ENCODE results near the gene BCL2L12.

BCL2L12 gene

GRCh38 chr19:49657493-49658138 lies 8.1 kb upstream of the BCL2L12 start:
- no peak overlapping the region for H3K9ac ChIP-seq (ENCODE audit: low read length)
- no peaks in the 10 kb centered on the region for H3K27me3 ChIP-seq (ENCODE audit: control insufficient read depth, insufficient read depth, low read length)
- H3K27ac ChIP-seq (ENCODE audit: low read depth, low read length), result no peak overlapping the region
- H3K9me3 ChIP-seq (ENCODE audit: control insufficient read depth, insufficient read depth, low read depth, low read length), result peaks cover 8% of the 10 kb centered on the region
- peaks cover 96% of the 10 kb centered on the region for H3K36me3 ChIP-seq (ENCODE audit: control insufficient read depth, insufficient read depth, low read length)
- peaks cover 9% of the 10 kb centered on the region for H3K4me1 ChIP-seq (ENCODE audit: control insufficient read depth, insufficient read depth, low read length)
- no peak overlapping the region for H3K4me3 ChIP-seq (ENCODE audit: low read depth, low read length)

GRCh38 chr19:49658139-49658517 lies 7.6 kb upstream of the BCL2L12 start:
- Histone ChIP-seq H3K36me3 (ENCODE audit: control insufficient read depth, insufficient read depth, low read length) (peaks cover 97% of the 10 kb centered on the region), H3K9ac (ENCODE audit: low read length) (no peak overlapping the region)

DNA sequence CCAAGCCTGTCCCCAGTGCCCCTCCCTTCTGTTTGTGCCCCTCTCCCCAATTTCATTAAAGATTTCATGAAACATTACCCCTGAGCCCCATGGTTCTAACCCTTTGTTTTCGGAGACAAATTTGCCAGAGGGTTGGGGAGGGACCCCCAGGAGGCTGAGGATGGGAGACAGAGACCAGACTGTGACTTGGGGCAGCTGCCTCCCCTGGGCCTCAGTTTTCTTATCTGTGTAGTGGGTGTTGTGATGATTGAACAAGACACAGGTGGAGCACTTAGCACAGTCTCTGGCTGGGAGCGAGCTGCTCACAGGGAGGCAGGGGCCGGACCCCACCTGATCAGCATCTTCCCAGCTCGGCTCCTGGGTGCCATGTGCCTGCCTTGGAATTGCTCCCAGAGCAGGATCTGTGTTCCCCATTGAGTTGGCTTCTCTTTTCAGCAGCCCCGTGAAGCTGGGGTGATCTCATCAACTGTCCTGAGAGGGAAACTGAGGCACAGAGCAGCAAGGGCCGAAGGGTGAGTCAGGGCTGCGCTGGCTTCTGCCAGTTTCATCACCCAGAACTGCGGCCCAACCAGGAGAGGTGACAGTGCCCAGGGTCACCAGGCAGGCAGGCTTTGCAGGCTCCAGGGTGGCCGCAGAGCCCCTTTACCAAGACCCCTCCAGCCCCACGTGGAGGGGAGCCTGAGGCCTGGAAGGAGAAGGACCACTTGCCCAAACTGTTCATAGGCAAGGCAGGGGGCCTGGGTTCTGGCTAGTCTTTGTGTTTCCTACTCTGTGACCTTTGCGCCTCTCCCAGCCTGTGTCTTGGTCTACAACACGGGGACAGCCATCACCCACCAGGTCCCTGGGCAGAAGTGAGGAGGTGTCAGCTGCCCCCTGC lies 6.9 kb upstream of the BCL2L12 start:
- peaks cover 9% of the 10 kb centered on the region for H3K4me1 ChIP-seq (ENCODE audit: control insufficient read depth, insufficient read depth, low read length)
- H3K27ac ChIP-seq (ENCODE audit: low read depth, low read length), result no peak overlapping the region
- H3K9me3 ChIP-seq (ENCODE audit: control insufficient read depth, insufficient read depth, low read depth, low read length), result peaks cover 8% of the 10 kb centered on the region
- H3K36me3 ChIP-seq (ENCODE audit: control insufficient read depth, insufficient read depth, low read length), result peaks cover 93% of the 10 kb centered on the region
- H3K9ac ChIP-seq (ENCODE audit: low read length), result no peak overlapping the region
- H3K4me3 ChIP-seq (ENCODE audit: low read depth, low read length), result no peak overlapping the region
- no peaks in the 10 kb centered on the region for H3K27me3 ChIP-seq (ENCODE audit: control insufficient read depth, insufficient read depth, low read length)

More at GRCh38 chr19:49658139-49658517, 7.6 kb upstream of the BCL2L12 start:
- H3K9me3 ChIP-seq (ENCODE audit: control insufficient read depth, insufficient read depth, low read depth, low read length), result peaks cover 8% of the 10 kb centered on the region
- H3K27me3 ChIP-seq (ENCODE audit: control insufficient read depth, insufficient read depth, low read length), result no peaks in the 10 kb centered on the region
- H3K4me3 ChIP-seq (ENCODE audit: low read depth, low read length), result no peak overlapping the region
- peaks cover 9% of the 10 kb centered on the region for H3K4me1 ChIP-seq (ENCODE audit: control insufficient read depth, insufficient read depth, low read length)
- H3K27ac ChIP-seq (ENCODE audit: low read depth, low read length), result no peak overlapping the region

GRCh38 chr19:49660338-49660961 lies 5.3 kb upstream of the BCL2L12 start:
- Histone ChIP-seq H3K9me3 (ENCODE audit: control insufficient read depth, insufficient read depth, low read depth, low read length) (peaks cover 8% of the 10 kb centered on the region), H3K27ac (ENCODE audit: low read depth, low read length) (no peak overlapping the region), H3K9ac (ENCODE audit: low read length) (no peak overlapping the region), H3K4me3 (ENCODE audit: low read depth, low read length) (no peak overlapping the region), H3K27me3 (ENCODE audit: control insufficient read depth, insufficient read depth, low read length) (no peaks in the 10 kb centered on the region), H3K36me3 (ENCODE audit: control insufficient read depth, insufficient read depth, low read length) (peaks cover 76% of the 10 kb centered on the region), H3K4me1 (ENCODE audit: control insufficient read depth, insufficient read depth, low read length) (peaks cover 11% of the 10 kb centered on the region)

- no peak overlapping the region for H3K9ac ChIP-seq (ENCODE audit: low read length)
- peaks cover 61% of the 10 kb centered on the region for H3K36me3 ChIP-seq (ENCODE audit: control insufficient read depth, insufficient read depth, low read length)
Measured at GRCh38 chr19:49662011-49662410, 3.7 kb upstream of the BCL2L12 start.

DNA sequence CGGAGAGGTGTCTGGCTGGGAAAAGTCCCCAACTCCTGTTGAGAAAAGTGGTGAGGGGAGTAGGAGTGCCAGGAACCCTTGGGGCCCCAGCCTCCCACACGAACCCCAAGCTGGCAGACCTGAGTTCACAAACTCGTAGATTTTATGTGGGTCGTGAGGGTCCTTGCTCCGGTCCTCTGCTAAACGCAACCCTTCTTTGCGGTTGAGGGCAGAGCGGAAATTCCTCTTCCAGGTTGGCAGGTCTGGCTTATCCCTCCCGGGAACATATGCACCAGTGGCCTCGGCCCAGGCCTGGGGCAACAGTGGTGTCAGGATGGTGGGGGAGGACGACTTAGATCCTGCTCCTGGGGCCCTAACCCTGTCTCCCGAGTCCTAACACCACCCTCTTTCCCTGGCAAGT lies 2.5 kb upstream of the BCL2L12 start:
- Histone ChIP-seq H3K9ac (ENCODE audit: low read length) (no peak overlapping the region), H3K36me3 (ENCODE audit: control insufficient read depth, insufficient read depth, low read length) (peaks cover 58% of the 10 kb centered on the region), H3K27ac (ENCODE audit: low read depth, low read length) (no peak overlapping the region), H3K4me3 (ENCODE audit: low read depth, low read length) (no peak overlapping the region), H3K27me3 (ENCODE audit: control insufficient read depth, insufficient read depth, low read length) (no peaks in the 10 kb centered on the region), H3K9me3 (ENCODE audit: control insufficient read depth, insufficient read depth, low read depth, low read length) (peaks cover 8% of the 10 kb centered on the region), H3K4me1 (ENCODE audit: control insufficient read depth, insufficient read depth, low read length) (0 out of 2 replicates have a peak, but pooled peaks cover 2% of the 10 kb centered on the region)

More at GRCh38 chr19:49662011-49662410, 3.7 kb upstream of the BCL2L12 start:
- no peak overlapping the region for H3K4me3 ChIP-seq (ENCODE audit: low read depth, low read length)
- peaks cover 8% of the 10 kb centered on the region for H3K9me3 ChIP-seq (ENCODE audit: control insufficient read depth, insufficient read depth, low read depth, low read length)
- 0 out of 2 replicates have a peak, but pooled peaks cover 2% of the 10 kb centered on the region for H3K4me1 ChIP-seq (ENCODE audit: control insufficient read depth, insufficient read depth, low read length)
- no peaks in the 10 kb centered on the region for H3K27me3 ChIP-seq (ENCODE audit: control insufficient read depth, insufficient read depth, low read length)
- no peak overlapping the region for H3K27ac ChIP-seq (ENCODE audit: low read depth, low read length)

DNA sequence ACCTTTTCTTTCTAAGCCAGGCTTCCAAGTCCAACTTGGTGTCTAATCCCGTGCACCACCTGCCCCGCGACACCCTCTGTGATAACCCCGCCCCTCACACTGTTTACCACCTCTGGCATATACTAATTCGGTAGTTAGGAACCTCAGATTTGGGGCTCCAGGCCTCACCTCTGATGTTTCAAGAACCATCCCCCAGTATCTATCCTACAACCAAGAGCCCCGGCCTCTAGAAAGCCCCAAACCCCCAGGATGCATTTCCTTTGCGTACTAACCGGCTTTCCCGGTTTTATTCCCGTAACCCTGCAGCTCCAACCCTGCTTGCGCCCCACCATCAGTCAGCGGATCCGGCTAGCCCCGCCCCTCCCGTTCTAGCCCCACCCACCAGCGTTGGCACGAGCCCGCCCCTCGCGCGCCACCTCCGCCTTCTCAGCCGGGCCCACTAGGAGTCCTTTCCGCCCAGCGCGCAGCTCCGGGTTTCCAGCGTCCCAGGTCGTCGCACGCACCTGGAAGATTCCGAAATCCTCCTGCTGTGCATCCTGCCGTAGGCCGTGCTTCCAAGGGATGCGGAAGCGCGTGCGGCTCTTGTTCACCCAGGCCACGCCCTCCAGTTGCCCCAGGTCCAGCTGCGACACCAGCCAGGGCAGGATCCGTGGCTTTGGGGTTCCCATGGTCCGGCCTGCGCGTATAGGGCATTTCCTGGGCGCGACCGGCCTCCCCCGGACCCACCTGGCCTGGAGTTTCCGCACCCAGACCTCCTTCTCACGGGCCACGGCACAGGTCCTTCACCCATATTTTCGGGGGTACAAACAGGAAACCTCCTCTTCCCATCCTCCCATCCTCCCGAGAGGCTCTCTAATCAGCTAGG lies 1.3 kb upstream of the BCL2L12 start:
- peaks cover 8% of the 10 kb centered on the region for H3K9me3 ChIP-seq (ENCODE audit: control insufficient read depth, insufficient read depth, low read depth, low read length)
- H3K36me3 ChIP-seq (ENCODE audit: control insufficient read depth, insufficient read depth, low read length), result peaks cover 53% of the 10 kb centered on the region
- 0 out of 2 replicates have a peak, but pooled peaks cover 2% of the 10 kb centered on the region for H3K4me1 ChIP-seq (ENCODE audit: control insufficient read depth, insufficient read depth, low read length)
- H3K27ac ChIP-seq (ENCODE audit: low read depth, low read length), result 0 out of 2 replicates have a peak overlapping the region, but pooled peaks have one; percentile 11
- peak overlapping the region; percentile 86 for H3K9ac ChIP-seq (ENCODE audit: low read length)
- no peaks in the 10 kb centered on the region for H3K27me3 ChIP-seq (ENCODE audit: control insufficient read depth, insufficient read depth, low read length)
- peak overlapping the region; percentile 98 for H3K4me3 ChIP-seq (ENCODE audit: low read depth, low read length)

GRCh38 chr19:49665036-49665350 lies 740 bp upstream of the BCL2L12 start:
- Histone ChIP-seq H3K27me3 (ENCODE audit: control insufficient read depth, insufficient read depth, low read length) (no peaks in the 10 kb centered on the region), H3K36me3 (ENCODE audit: control insufficient read depth, insufficient read depth, low read length) (peaks cover 51% of the 10 kb centered on the region), H3K4me1 (ENCODE audit: control insufficient read depth, insufficient read depth, low read length) (0 out of 2 replicates have a peak, but pooled peaks cover 2% of the 10 kb centered on the region), H3K9me3 (ENCODE audit: control insufficient read depth, insufficient read depth, low read depth, low read length) (peaks cover 6% of the 10 kb centered on the region), H3K9ac (ENCODE audit: low read length) (peak overlapping the region; percentile 86), H3K4me3 (ENCODE audit: low read depth, low read length) (peak overlapping the region; percentile 98), H3K27ac (ENCODE audit: low read depth, low read length) (peak overlapping the region; percentile 11; the same call in 1 of the 2 replicates)

GRCh38 chr19:49666120-49666444 lies 349 bp downstream of the BCL2L12 start:
- Histone ChIP-seq H3K27me3 (ENCODE audit: control insufficient read depth, insufficient read depth, low read length) (no peaks in the 10 kb centered on the region), H3K27ac (ENCODE audit: low read depth, low read length) (no peak overlapping the region), H3K36me3 (ENCODE audit: control insufficient read depth, insufficient read depth, low read length) (peaks cover 47% of the 10 kb centered on the region)

GRCh38 chr19:49667473-49667872 lies 1.7 kb downstream of the BCL2L12 start:
- peaks cover 10% of the 10 kb centered on the region for H3K4me1 ChIP-seq (ENCODE audit: control insufficient read depth, insufficient read depth, low read length)
- no peak overlapping the region for H3K4me3 ChIP-seq (ENCODE audit: low read depth, low read length)
- no peak overlapping the region for H3K27ac ChIP-seq (ENCODE audit: low read depth, low read length)
- no peaks in the 10 kb centered on the region for H3K9me3 ChIP-seq (ENCODE audit: control insufficient read depth, insufficient read depth, low read depth, low read length)
- no peaks in the 10 kb centered on the region for H3K27me3 ChIP-seq (ENCODE audit: control insufficient read depth, insufficient read depth, low read length)
- H3K36me3 ChIP-seq (ENCODE audit: control insufficient read depth, insufficient read depth, low read length), result peaks cover 33% of the 10 kb centered on the region
- H3K9ac ChIP-seq (ENCODE audit: low read length), result no peak overlapping the region

More at GRCh38 chr19:49666120-49666444, 349 bp downstream of the BCL2L12 start:
- Histone ChIP-seq H3K4me3 (ENCODE audit: low read depth, low read length) (peak overlapping the region; percentile 98), H3K9me3 (ENCODE audit: control insufficient read depth, insufficient read depth, low read depth, low read length) (no peaks in the 10 kb centered on the region), H3K9ac (ENCODE audit: low read length) (peak overlapping the region; percentile 62), H3K4me1 (ENCODE audit: control insufficient read depth, insufficient read depth, low read length) (0 out of 2 replicates have a peak, but pooled peaks cover 2% of the 10 kb centered on the region)
